Psoas muscle (tissue), 8 donors: Measurements from ENCODE around the gene CYP2A6. TPM values are rescaled to one million over a fixed set of nuclear protein-coding genes. Genes with fewer than 3 reads are reported as not detected.
"Not testable (repeated sequence)": the region's sequence is repeated elsewhere in the genome, so short reads cannot be mapped to it uniquely, and the experiment has no call there.

Source experiments
- ATAC-seq, 4 donors: fragments of 200-7000 bp; cut with Tn5 transposase; one replicate each; pipeline ENCODE4 v1.9.1; 2020; ENCODE audit warnings: moderate library complexity in 3 of 4, mild to moderate bottlenecking in 2 of 4
- DNase-seq, 2 donors: peaks; one replicate each; pipeline ENCODE4 v3.0.0-alpha.2; 2020
- H3K27ac ChIP-seq: fragments of 200-600 bp; one replicate; pipeline ENCODE4 v1.8.0; 2022
- H3K27me3 ChIP-seq, 3 donors: fragments of 200-600 bp in 1 of 3; one replicate each; pipeline versions ENCODE4 v1.6.1 to v1.8.0; 2013 to 2022; ENCODE audit warnings: low read length in 2 of 3, mild to moderate bottlenecking in 2 of 3, moderate library complexity in 1 of 3; ENCODE audit not compliant: insufficient read depth in 3 of 3
- H3K36me3 ChIP-seq, 2 donors: fragments of 200-600 bp in 1 of 2; one replicate each; pipeline versions ENCODE4 v1.6.1 to v1.8.0; 2013 to 2022; ENCODE audit warnings: low read depth in 1 of 2, mild to moderate bottlenecking in 1 of 2, moderate library complexity in 1 of 2; ENCODE audit not compliant: insufficient read depth in 1 of 2
- H3K4me1 ChIP-seq: fragments of 200-600 bp; one replicate; pipeline ENCODE4 v1.8.0; 2022
- H3K4me3 ChIP-seq: fragments of 200-600 bp; one replicate; pipeline ENCODE4 v1.8.0; 2022; ENCODE audit warnings: mild to moderate bottlenecking
- H3K9me3 ChIP-seq: fragments of 200-600 bp; one replicate; pipeline ENCODE4 v1.8.0; 2022
- WGBS, 3 donors: extraction: QIAGEN DNeasy Blood & Tissue Kit; methylation state at CpG; one replicate each; pipeline versions ENCODE4 v1.1.6 to v1.1.7; 2013; 5-methylcytosine and 5-hydroxymethylcytosine counted together
- intact Hi-C, 2 donors: fragments of 100-400 bp; cut with DNase I; formaldehyde crosslinking; loops; one replicate each; pipeline versions ENCODE4 v1.11.0 to v1.14.2; 2022
- polyA plus RNA-seq, 3 donors: library from polyadenylated mRNA; stranded (reverse); fragments of 200-250 nt; gene quantifications; one replicate each; pipeline ENCODE4 v1.2.3, GENCODE V29; 2013
- total RNA-seq, 4 donors: library from RNA; stranded (reverse); fragmentation: NEBNext Ultra II Directional in 2 of 4; extraction: Animal tissue kit (Norgen Biotek cat#: 25700) in 2 of 4; gene quantifications; one replicate each; pipeline versions ENCODE4 v1.2.1 to v1.2.4, GENCODE V29; 2021 to 2023
- TF ChIP-seq, protein P1 (sequence below): fragments of 200-600 bp; IDR thresholded peaks from one replicate; pipeline ENCODE4 v1.8.0; 2022; ENCODE audit warnings: antibody characterized with exemption
- donor health status: healthy with polysubstance abuse.
- donor health status: DM: no; HTN: no; CAD: no; lungs with moderate emphysema.
- donor health status: Bipolar disorder and iron deficiency.
- donor health status: healthy.
- donor health status: DM: yes; HTN: yes; CAD: no.
- donor health status: DM: no; HTN: no; CAD: no.
- donor health status: DM: no; HTN: no; CAD: no.
- donor health status: DM: yes; HTN: yes; CAD: no.

Gene CYP2A6
- total and polyA plus RNA-seq, 7 donors, result 0.32 TPM; not detected in 6

DNA sequence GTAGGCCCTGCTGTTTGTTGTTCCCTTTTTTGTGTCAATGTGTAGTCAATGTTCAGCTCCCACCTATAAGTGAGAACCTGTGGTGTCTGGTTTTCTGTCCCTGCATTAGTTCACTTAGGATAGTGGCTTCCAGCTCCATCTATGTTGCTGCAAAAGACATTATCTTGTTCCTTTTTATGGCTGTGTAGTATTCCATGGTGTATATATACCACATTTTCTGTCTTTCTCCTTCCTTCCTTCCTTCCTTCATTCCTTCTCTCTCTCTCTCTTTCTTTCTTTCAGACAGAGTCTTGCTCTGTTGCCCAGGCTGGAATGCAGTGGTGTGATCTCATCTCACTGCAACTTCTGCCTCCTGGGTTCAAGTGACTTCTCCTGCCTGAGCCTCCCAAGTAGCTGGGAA is 21.0 kb downstream of the CYP2A6 start:
- intact Hi-C loops, result no loop called here
- ATAC-seq, result no peak

DNA sequence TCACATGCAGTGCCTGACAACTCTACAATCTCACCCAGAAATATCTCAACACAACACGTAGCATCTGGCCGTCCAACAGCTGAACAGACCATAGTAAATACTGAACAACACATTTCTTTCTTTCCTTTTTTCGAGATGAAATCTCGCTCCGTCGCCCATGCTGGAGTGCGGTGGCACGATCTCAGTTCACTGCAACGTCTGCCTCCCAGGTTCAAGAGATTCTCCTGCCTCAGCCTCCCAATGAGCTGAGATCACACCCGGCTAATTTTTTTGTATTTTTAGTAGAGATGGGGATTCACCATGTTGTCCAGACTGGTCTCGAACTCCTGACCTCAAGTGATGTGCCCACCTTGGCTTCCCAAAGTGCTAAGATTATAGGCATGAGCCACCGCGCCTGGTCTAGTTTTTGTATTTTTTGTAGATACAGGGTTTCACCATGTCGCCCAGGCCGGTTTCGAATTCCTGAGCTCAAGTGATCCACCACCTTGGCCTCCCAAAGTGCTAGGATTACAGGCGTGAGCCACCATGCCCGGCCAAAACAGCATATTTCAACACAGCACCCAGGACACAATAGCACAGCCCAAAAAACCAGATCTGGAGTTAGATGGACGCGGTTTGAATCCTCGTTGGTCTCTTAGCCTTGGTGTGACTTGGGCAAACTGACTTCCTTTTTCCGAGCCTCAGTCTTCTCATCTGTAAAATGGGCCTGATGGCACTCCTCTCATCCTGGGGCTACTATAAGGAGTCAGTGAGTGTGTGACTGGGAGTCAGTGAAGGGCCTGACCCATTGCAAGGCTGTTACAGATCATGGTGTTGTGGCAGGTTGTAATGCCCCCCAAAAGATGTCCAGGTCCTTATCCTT is 22.6 kb downstream of the CYP2A6 start:
- 93 to 96% (median 94%) methylated on average over 22 of the region's 22 CpGs for WGBS, 3 donors

More for the DNA sequence above, 21.0 kb downstream of the CYP2A6 start:
- H3K4me1 ChIP-seq, result no peaks in the 10 kb centered on the region
- H3K36me3 ChIP-seq, result peaks cover 0 to 12% of the 10 kb centered on the region in 2 donors
- H3K4me3 ChIP-seq, result no peak overlapping the region
- TF ChIP-seq, protein P1, sequence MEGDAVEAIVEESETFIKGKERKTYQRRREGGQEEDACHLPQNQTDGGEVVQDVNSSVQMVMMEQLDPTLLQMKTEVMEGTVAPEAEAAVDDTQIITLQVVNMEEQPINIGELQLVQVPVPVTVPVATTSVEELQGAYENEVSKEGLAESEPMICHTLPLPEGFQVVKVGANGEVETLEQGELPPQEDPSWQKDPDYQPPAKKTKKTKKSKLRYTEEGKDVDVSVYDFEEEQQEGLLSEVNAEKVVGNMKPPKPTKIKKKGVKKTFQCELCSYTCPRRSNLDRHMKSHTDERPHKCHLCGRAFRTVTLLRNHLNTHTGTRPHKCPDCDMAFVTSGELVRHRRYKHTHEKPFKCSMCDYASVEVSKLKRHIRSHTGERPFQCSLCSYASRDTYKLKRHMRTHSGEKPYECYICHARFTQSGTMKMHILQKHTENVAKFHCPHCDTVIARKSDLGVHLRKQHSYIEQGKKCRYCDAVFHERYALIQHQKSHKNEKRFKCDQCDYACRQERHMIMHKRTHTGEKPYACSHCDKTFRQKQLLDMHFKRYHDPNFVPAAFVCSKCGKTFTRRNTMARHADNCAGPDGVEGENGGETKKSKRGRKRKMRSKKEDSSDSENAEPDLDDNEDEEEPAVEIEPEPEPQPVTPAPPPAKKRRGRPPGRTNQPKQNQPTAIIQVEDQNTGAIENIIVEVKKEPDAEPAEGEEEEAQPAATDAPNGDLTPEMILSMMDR, result no peak
- H3K9me3 ChIP-seq, result no peaks in the 10 kb centered on the region
- no peak overlapping the region for H3K27ac ChIP-seq
- DNase-seq, result no peak
- H3K27me3 ChIP-seq, result no peaks in the 10 kb centered on the region

DNA sequence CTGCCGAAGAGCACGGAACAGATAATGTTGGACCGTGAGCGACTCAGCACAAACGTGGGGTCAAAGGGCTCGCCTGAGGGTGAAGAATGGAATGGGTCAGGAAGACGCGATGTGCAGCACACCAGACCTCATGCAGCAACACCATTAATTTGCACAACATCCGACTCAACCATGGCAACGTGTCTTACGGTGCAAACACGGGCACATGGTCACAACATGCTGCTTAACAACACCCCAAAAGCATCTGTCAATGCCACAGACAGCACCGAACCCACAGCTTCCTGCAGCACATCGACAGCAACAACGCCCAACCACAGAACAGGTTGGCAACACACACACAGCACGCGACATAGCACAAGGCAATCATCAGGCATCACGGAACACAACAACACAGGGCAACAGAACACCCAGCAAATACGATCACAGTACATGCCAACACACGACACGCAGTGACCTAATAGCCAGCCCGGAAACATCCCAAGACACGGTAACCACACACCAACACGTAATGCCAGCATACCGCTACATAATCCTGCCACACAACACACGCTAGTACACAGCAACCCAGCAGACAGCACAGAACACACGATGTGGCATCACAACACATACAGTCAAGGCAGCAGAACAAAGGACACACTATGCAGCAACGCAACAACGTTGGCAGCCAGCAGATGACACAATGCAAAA is 23.4 kb downstream of the CYP2A6 start:
- H3K4me1 ChIP-seq, ATAC-seq, DNase-seq, H3K4me3 ChIP-seq, H3K27ac ChIP-seq, H3K9me3 ChIP-seq, H3K27me3 ChIP-seq, intact Hi-C loops: not testable (repeated sequence)
- WGBS, 3 donors, result 87 to 94% (median 90%) methylated on average over 27 to 29 of the region's 29 CpGs
- H3K36me3 ChIP-seq, result peaks cover 0 to 12% of the 10 kb centered on the region in 2 donors

More for the DNA sequence above, 22.6 kb downstream of the CYP2A6 start:
- no peak overlapping the region for H3K4me3 ChIP-seq
- peaks cover 0 to 12% of the 10 kb centered on the region in 2 donors for H3K36me3 ChIP-seq
- ATAC-seq, result no peak
- H3K27me3 ChIP-seq, result no peaks in the 10 kb centered on the region
- no peak overlapping the region for H3K27ac ChIP-seq
- TF ChIP-seq, protein P1, result no peak
- intact Hi-C loops, result no loop called here
- H3K9me3 ChIP-seq, result no peaks in the 10 kb centered on the region
- no peaks in the 10 kb centered on the region for H3K4me1 ChIP-seq
- DNase-seq, result no peak

DNA sequence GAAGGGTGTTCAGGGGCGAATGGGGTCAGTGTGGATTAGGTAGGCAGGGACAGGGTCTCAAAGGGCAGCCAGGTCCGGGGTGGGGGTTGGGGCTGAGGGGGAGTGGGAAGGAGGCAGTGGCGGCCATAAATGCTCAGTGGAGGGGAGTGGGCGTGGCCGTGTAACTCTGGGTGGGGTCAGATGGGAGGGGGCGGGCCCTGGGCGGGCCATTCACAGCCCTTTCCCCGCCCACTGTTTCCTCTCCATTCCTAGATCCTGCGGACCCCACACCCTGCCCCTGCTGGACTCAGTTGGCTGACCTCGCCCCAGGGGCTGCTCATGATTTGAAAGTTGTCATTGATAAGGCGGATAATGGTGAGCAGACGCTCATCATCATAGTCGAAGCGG is 23.9 kb downstream of the CYP2A6 start:
- DNase-seq, H3K27ac ChIP-seq, H3K4me3 ChIP-seq, H3K9me3 ChIP-seq, ATAC-seq, H3K4me1 ChIP-seq, intact Hi-C loops, H3K27me3 ChIP-seq: not testable (repeated sequence)
- WGBS, 3 donors, result 92 to 99% (median 97%) methylated on average over 6 to 9 of the region's 14 CpGs
- peaks cover 0 to 12% of the 10 kb centered on the region in 2 donors for H3K36me3 ChIP-seq

DNA sequence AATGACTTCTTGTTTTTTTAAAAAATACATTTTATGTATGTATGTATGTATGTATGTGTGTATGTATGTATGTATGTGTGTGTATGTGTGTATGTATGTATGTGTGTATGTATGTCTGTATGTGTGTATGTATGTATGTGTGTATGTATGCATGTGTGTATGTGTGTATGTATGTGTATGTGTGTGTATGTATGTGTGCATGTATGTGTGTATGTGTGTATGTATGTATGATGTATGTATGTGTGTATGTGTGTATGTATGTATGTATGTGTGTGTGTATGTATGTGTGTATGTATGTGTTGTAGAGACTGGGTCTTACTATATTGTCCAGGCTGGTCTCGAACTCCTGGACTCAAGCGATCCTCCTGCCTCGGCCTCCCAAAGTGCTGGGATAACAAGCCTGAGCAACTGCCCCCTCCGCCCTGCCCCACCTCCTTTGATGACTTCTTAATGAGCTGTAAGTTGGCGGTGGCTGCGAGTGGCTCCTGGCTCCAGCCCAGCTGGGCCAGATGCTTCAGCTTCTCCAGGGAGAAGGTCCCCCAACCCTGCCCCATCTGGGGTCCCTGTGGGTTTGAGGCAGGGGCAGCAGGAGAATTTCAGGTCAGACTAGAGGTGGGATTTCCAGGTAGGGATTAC is 24.7 kb downstream of the CYP2A6 start:
- H3K9me3 ChIP-seq, ATAC-seq, intact Hi-C loops, H3K4me3 ChIP-seq, DNase-seq, H3K27ac ChIP-seq, H3K4me1 ChIP-seq, H3K27me3 ChIP-seq: not testable (repeated sequence)
- H3K36me3 ChIP-seq, result peaks cover 0 to 12% of the 10 kb centered on the region in 2 donors
- 84 to 100% (median 94%) methylated on average over 4 to 6 of the region's 6 CpGs for WGBS, 3 donors

DNA sequence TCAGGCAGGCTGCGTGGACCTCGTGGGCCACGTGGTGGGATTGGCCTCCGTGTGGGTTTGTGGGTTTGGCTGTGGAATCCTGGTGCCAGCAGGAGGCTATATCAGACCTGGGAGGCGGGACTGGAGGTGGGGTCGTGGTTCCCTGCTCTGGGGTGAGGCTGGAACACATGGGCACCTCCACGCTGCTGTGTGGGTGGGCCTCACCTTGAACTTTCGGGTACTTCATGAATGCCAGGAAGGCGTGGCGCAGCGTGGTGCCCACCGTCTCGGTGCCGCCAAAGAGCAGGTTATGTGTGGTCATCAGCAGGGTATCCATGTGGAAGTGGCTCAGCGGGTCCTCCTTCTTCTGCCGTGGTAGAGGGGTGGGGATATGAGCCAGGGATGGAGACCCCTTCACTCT is 25.3 kb downstream of the CYP2A6 start:
- H3K4me3 ChIP-seq, H3K4me1 ChIP-seq, ATAC-seq, H3K27me3 ChIP-seq, DNase-seq, H3K9me3 ChIP-seq, H3K27ac ChIP-seq, intact Hi-C loops: not testable (repeated sequence)
- 91 to 93% (median 92%) methylated on average over 16 of the region's 16 CpGs for WGBS, 3 donors
- peaks cover 0 to 12% of the 10 kb centered on the region in 2 donors for H3K36me3 ChIP-seq

DNA sequence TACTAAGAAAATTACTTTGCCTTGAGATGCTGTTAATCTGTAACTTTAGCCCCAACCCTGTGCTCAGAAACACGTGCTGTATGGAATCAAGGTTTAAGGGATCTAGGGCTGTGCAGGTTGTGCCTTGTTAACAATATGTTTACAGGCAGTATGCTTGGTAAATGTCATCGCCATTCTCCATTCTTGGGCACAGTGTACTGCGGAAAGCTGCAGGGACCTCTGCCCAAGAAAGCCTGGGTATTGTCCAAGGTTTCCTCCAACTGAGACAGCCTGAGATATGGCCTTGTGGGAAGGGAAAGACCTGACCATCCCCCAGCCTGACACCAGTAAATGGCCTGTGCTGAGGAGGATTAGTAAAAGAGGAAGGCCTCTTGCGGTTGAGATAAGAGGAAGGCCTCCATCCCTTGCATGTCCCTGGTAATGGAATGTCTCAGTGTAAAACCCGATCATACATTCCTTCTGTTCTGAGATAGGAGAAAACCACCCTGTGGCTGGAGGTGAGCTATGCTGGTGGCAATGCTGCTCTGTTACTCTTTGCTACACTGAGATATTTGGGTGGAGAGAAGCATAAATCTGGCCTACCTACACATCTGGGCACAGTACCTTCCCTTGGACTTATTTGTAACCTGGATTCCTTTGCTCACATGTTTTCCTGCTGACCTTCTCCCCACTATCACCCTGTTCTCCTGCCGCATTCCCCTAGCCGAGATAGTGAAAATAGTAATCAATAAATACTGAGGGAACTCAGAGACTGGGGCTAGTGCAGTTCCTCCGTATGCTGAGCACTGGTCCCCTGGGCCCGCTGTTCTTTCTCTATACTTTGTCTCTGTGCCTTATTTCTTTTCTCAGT is 27.3 kb downstream of the CYP2A6 start:
- WGBS, 3 donors, result 67 to 76% (median 73%) methylated on average over 9 of the region's 9 CpGs
- not testable (repeated sequence) for H3K4me3 ChIP-seq, H3K27ac ChIP-seq, DNase-seq, H3K4me1 ChIP-seq, H3K27me3 ChIP-seq, ATAC-seq, H3K9me3 ChIP-seq
- intact Hi-C loops, result loop anchor here in 1 of 2 donors (2.0 kb wide), 1 partner anchor 162 kb away; no protein-coding TSS in a partner anchor
- peaks cover 0 to 12% of the 10 kb centered on the region in 2 donors for H3K36me3 ChIP-seq
